B cell (primary cell): ENCODE measurements around the gene FAM184A. TPM values are rescaled to one million over a fixed set of nuclear protein-coding genes. Genes with fewer than 3 reads are reported as not detected.

ENCODE experiments used
- ATAC-seq: fragments of 200-7000 bp; cut with Tn5 transposase; one replicate; pipeline ENCODE4 v1.10.0; 2021; ENCODE audit warnings: low read depth, mild to moderate bottlenecking, moderate number of reproducible peaks, moderate library complexity
- CTCF ChIA-PET: fragments of 350-600 bp; sonication (Branson Sonifier 250); formaldehyde crosslinking; loops from one replicate; lab custom pipeline; 2021; ENCODE audit warnings: antibody characterized with exemption, inconsistent platforms; lab: Charles Lee
- POLR2A ChIA-PET: fragments of 350-600 bp; sonication (Branson Sonifier 250); formaldehyde crosslinking; loops from one replicate; lab custom pipeline; 2021; ENCODE audit warnings: antibody characterized with exemption; lab: Charles Lee
- DNase-seq: peaks from one replicate; pipeline ENCODE4 v3.0.0; 2013
- H2AFZ ChIP-seq: 2 replicates; pipeline ENCODE4 v1.6.1; 2012; ENCODE audit warnings: mild to moderate bottlenecking, low read depth, low read length; ENCODE audit not compliant: insufficient read depth, poor library complexity, severe bottlenecking
- H3K27ac ChIP-seq, 2 donors: 1 replicate in 1 of 2; 2 replicates in 1 of 2; pipeline ENCODE4 v1.5.1; 2012 to 2013; ENCODE audit warnings: low read length in 2 of 2, mild to moderate bottlenecking in 2 of 2, moderate library complexity in 1 of 2
- H3K27me3 ChIP-seq, 4 experiments: fragments of 200-600 bp in 1 of 4; sonication (generic) in 1 of 4; replicated peaks in 1 of 4; 1 replicate in 2 of 4; 2 replicates in 2 of 4; pipeline versions ENCODE4 v1.6.1 to v1.7.0; 2013 to 2016; ENCODE audit warnings: low read length in 3 of 4, mild to moderate bottlenecking in 2 of 4, mixed read lengths in 1 of 4, moderate library complexity in 1 of 4; ENCODE audit not compliant: insufficient read depth in 4 of 4, control insufficient read depth in 3 of 4; ENCODE audit errors: control extremely low read depth in 1 of 4
- H3K36me3 ChIP-seq, 2 experiments: replicated peaks in 1 of 2; 1 replicate in 1 of 2; 2 replicates in 1 of 2; pipeline versions ENCODE4 v1.6.1 to v1.7.1; 2013; ENCODE audit warnings: low read length in 1 of 2; ENCODE audit not compliant: insufficient read depth in 2 of 2, control insufficient read depth in 1 of 2; ENCODE audit errors: control extremely low read depth in 1 of 2, extremely low read depth in 1 of 2
- H3K4me1 ChIP-seq, 2 donors: fragments of 200-600 bp in 1 of 2; sonication (generic) in 1 of 2; 1 replicate in 1 of 2; 2 replicates in 1 of 2; pipeline versions ENCODE4 v1.5.1 to v1.6.1; 2013 to 2017; ENCODE audit warnings: low read length in 2 of 2; ENCODE audit not compliant: control insufficient read depth in 2 of 2, insufficient read depth in 2 of 2
- H3K4me2 ChIP-seq: replicated peaks from 2 replicates; pipeline ENCODE3; 2012; ENCODE audit warnings: mild to moderate bottlenecking, low read depth, low read length; ENCODE audit not compliant: poor library complexity, severe bottlenecking
- H3K4me3 ChIP-seq, 5 experiments: fragments of 200-600 bp in 1 of 5; sonication (generic) in 1 of 5; 1 replicate in 3 of 5; 2 replicates in 2 of 5; pipeline versions ENCODE4 v1.5.1 to v1.7.0; 2011 to 2016; ENCODE audit warnings: low read length in 4 of 5, mild to moderate bottlenecking in 4 of 5, low read depth in 2 of 5, control low read depth in 1 of 5, moderate library complexity in 1 of 5; ENCODE audit not compliant: insufficient read depth in 1 of 5; ENCODE audit errors: control extremely low read depth in 1 of 5, extremely low read depth in 1 of 5
- H3K79me2 ChIP-seq: fragments of 200-600 bp; sonication (generic); one replicate; pipeline ENCODE4 v1.6.0; 2016; ENCODE audit warnings: low read length; ENCODE audit not compliant: control insufficient read depth, insufficient read depth
- H3K9ac ChIP-seq: fragments of 200-600 bp; sonication (generic); 2 replicates; pipeline ENCODE4 v1.6.1; 2017; ENCODE audit warnings: mild to moderate bottlenecking, low read length, moderate library complexity
- H3K9me3 ChIP-seq, 3 donors: one replicate each; pipeline versions ENCODE4 v1.6.1 to v1.7.1; 2013; ENCODE audit warnings: low read length in 2 of 3; ENCODE audit not compliant: control insufficient read depth in 2 of 3, insufficient read depth in 1 of 3; ENCODE audit errors: control extremely low read depth in 1 of 3
- H4K20me1 ChIP-seq: 2 replicates; pipeline ENCODE4 v1.6.0; 2012; ENCODE audit warnings: mild to moderate bottlenecking, low read length; ENCODE audit not compliant: insufficient read depth, control insufficient read depth, poor library complexity, severe bottlenecking
- H3K27ac Mint-ChIP-seq: one replicate; pipeline ENCODE4 v1.8.0; 2021; ENCODE audit warnings: mixed read lengths
- H3K27me3 Mint-ChIP-seq: one replicate; pipeline ENCODE4 v1.8.0; 2021; ENCODE audit warnings: mixed read lengths
- H3K4me1 Mint-ChIP-seq: one replicate; pipeline ENCODE4 v1.8.0; 2021; ENCODE audit warnings: mixed read lengths
- H3K4me3 Mint-ChIP-seq: one replicate; pipeline ENCODE4 v1.8.0; 2021; ENCODE audit warnings: mixed read lengths
- H3K9me3 Mint-ChIP-seq: one replicate; pipeline ENCODE4 v1.8.0; 2022; ENCODE audit warnings: mixed read lengths; ENCODE audit not compliant: insufficient read depth
- EZH2 ChIP-seq: IDR thresholded peaks from 2 replicates; pipeline ENCODE4 v1.6.1; 2012; ENCODE audit warnings: borderline replicate concordance, low read depth, mild to moderate bottlenecking, moderate library complexity, low read length; ENCODE audit not compliant: insufficient read depth, poor library complexity, severe bottlenecking
- WGBS: methylation state at CpG from one replicate; pipeline ENCODE4 v1.1.5; 2013; ENCODE audit warnings: missing lambda C conversion rate; ENCODE audit not compliant: insufficient coverage; 5-methylcytosine and 5-hydroxymethylcytosine counted together
- intact Hi-C: fragments of 100-400 bp; cut with micrococcal nuclease; formaldehyde crosslinking; loops from one replicate; pipeline ENCODE4 v1.10.0; 2022
- polyA plus RNA-seq: library from polyadenylated mRNA; depleted of rRNA; stranded (reverse); fragments of >200 nt; gene quantifications from 2 replicates; pipeline ENCODE4 v1.2.3, GENCODE V29; 2012
- total RNA-seq, 2 donors: library from RNA; stranded (reverse); fragments of 120-200 nt in 1 of 2; gene quantifications; 1 replicate in 1 of 2; 2 replicates in 1 of 2; pipeline versions ENCODE4 v1.2.3 to v1.2.4, GENCODE V29; 2013 to 2022
- TF ChIP-seq, protein P1 (sequence below): fragments of 200-600 bp; IDR thresholded peaks from one replicate; pipeline ENCODE4 v1.8.0; 2022; ENCODE audit warnings: antibody characterized with exemption, mild to moderate bottlenecking

The FAM184A gene
- total and polyA plus RNA-seq, 2 donors (not counting 1 experiment from before 2014, with no cell fraction given) = 0.07 to 0.54 TPM

DNA sequence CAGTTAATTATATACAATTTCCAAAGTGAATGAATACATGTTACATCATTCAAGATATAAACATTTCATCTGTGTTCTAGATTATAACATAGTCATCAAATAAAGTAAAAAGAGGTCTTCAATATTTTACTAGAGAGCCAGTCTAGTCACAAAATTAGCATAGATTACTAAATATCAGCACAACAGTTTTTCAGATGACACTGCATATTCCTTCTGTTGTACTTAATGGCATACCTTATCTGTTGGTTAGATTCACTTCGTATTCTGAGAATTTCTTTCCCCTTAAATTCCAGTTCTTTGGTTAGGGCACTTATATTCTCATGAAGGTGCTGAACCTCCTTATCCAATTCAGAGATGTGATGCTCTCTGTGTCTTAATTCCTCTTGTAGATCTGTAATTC lies 103.7 kb downstream of the FAM184A start:
- no peak overlapping the region for H3K4me3 Mint-ChIP-seq

DNA sequence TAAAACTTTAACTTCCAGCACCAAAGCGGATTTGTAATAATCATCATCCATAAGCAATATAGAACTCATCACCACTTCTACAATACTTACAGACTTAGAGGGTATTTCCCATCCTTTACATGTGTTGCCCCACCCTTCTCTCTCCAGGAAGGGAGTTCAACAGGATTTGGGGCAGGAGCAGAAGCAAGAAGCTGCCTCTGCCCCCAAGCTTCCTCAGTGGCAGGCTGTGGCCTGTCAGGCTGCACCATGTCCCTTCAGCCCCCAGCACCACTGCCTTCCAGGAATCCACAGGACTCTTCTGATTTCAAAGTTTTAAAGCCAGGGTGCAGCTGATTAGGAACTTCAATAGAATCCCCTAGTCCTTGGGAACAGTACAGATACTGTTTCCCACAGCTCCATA lies 106.8 kb downstream of the FAM184A start:
- Mint-ChIP-seq H3K4me1 (no peaks in the 10 kb centered on the region), H3K4me3 (no peak overlapping the region), H3K9me3 (no peaks in the 10 kb centered on the region), H3K27me3 (no peaks in the 10 kb centered on the region), H3K27ac (no peak overlapping the region)
- intact Hi-C loops = no loop called here
- TF ChIP-seq EZH2 = no peak
- TF ChIP-seq, protein P1, sequence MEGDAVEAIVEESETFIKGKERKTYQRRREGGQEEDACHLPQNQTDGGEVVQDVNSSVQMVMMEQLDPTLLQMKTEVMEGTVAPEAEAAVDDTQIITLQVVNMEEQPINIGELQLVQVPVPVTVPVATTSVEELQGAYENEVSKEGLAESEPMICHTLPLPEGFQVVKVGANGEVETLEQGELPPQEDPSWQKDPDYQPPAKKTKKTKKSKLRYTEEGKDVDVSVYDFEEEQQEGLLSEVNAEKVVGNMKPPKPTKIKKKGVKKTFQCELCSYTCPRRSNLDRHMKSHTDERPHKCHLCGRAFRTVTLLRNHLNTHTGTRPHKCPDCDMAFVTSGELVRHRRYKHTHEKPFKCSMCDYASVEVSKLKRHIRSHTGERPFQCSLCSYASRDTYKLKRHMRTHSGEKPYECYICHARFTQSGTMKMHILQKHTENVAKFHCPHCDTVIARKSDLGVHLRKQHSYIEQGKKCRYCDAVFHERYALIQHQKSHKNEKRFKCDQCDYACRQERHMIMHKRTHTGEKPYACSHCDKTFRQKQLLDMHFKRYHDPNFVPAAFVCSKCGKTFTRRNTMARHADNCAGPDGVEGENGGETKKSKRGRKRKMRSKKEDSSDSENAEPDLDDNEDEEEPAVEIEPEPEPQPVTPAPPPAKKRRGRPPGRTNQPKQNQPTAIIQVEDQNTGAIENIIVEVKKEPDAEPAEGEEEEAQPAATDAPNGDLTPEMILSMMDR = no peak
- Histone ChIP-seq H3K27ac (no peak overlapping the region), H3K4me3 (no peak overlapping the region), H3K4me2 (no peak overlapping the region), H3K27me3 (no peaks in the 10 kb centered on the region), H3K9ac (no peak overlapping the region), H3K9me3 (no peaks in the 10 kb centered on the region), H4K20me1 (no peaks in the 10 kb centered on the region), H3K4me1 (no peaks in the 10 kb centered on the region), H3K36me3 (no peaks in the 10 kb centered on the region), H3K79me2 (no peaks in the 10 kb centered on the region), H2AFZ (no peak overlapping the region)
- no peak for DNase-seq
- no CpG with 5 or more reads among the region's 1 CpG for WGBS
- ChIA-PET POLR2A (no interaction called here), CTCF (no interaction called here)
- no peak for ATAC-seq

More for the DNA sequence above, 103.7 kb downstream of the FAM184A start:
- Histone ChIP-seq H4K20me1 (no peaks in the 10 kb centered on the region), H3K4me3 (no peak overlapping the region), H3K27ac (no peak overlapping the region), H3K27me3 (no peaks in the 10 kb centered on the region), H2AFZ (no peak overlapping the region), H3K9me3 (no peaks in the 10 kb centered on the region), H3K4me2 (no peak overlapping the region), H3K4me1 (no peaks in the 10 kb centered on the region), H3K9ac (no peak overlapping the region), H3K79me2 (no peaks in the 10 kb centered on the region), H3K36me3 (no peaks in the 10 kb centered on the region)
- no peak overlapping the region for H3K27ac Mint-ChIP-seq
- intact Hi-C loops = no loop called here
- no peaks in the 10 kb centered on the region for H3K4me1 Mint-ChIP-seq
- WGBS = no CpG with 5 or more reads among the region's 1 CpG
- no peaks in the 10 kb centered on the region for H3K9me3 Mint-ChIP-seq
- DNase-seq (no peak), ATAC-seq (no peak)
- CTCF ChIA-PET = no interaction called here
- no peaks in the 10 kb centered on the region for H3K27me3 Mint-ChIP-seq
- no peak for TF ChIP-seq EZH2
- TF ChIP-seq, protein P1 = no peak
- POLR2A ChIA-PET = no interaction called here
